K562 (cell line): ENCODE measurements around the gene SLC7A14. TPM values are rescaled to one million over a fixed set of nuclear protein-coding genes. Genes with fewer than 3 reads are reported as not detected.

Experiments
- ATAC-seq: fragments of 200-7000 bp; cut with Tn5 transposase; 3 replicates; pipeline ENCODE4 v1.9.1; 2020; ENCODE audit warnings: moderate library complexity
- BruUV-seq: library from RNA; stranded (reverse); fragments of 400-500 nt; replicated peaks from 2 replicates; lab custom pipeline; 2021; lab: Mats Ljungman, UMichigan
- CTCF ChIA-PET: fragments of 300-600 bp; formaldehyde crosslinking; extraction: SDS; loops from one replicate; lab custom pipeline; 2021; ENCODE audit warnings: low intra/inter-chr PET ratio; lab: Yijun Ruan, JAX
- POLR2A ChIA-PET: fragments of 300-600, 350-650 bp; sonication (Branson Sonifier 250); formaldehyde crosslinking; extraction: SDS; loops from one replicate; lab custom pipeline; 2021; ENCODE audit warnings: antibody characterized with exemption, inconsistent platforms; lab: Yijun Ruan, JAX
- DNase-seq, 4 experiments: peaks; one replicate each; pipeline versions ENCODE4 v3.0.0 to v3.0.0-alpha.2; 2011 to 2018; ENCODE audit warnings: low spot score in 3 of 4, mixed read lengths in 3 of 4; ENCODE audit errors: extremely low read depth in 1 of 4
- FAIRE-seq: peaks from 2 replicates; lab custom pipeline; 2011; peaks lifted over from hg19 to GRCh38; lab: Jason Lieb, UNC
- H2AFZ ChIP-seq: 2 replicates; pipeline ENCODE4 v1.6.0; 2011; ENCODE audit warnings: low read depth, low read length, control low read depth, inconsistent platforms
- H3K27ac ChIP-seq: fragments of 200-600 bp; 3 replicates; pipeline ENCODE4 v1.8.0; 2011; ENCODE audit warnings: low read depth, mild to moderate bottlenecking, control low read depth, inconsistent platforms, low read length, moderate library complexity, mixed read lengths; ENCODE audit errors: extremely low read depth
- H3K27me3 ChIP-seq, 2 experiments: fragments of 300-600 bp in 1 of 2; 2 replicates in 1 of 2; 3 replicates in 1 of 2; pipeline versions ENCODE4 v1.6.0 to v1.8.0; 2011; ENCODE audit warnings: inconsistent platforms in 2 of 2, low read length in 2 of 2, mild to moderate bottlenecking in 1 of 2, mixed read lengths in 1 of 2, moderate library complexity in 1 of 2; ENCODE audit not compliant: control insufficient read depth in 2 of 2, insufficient read depth in 2 of 2
- H3K36me3 ChIP-seq: fragments of 300-600 bp; 3 replicates; pipeline ENCODE4 v1.8.0; 2011; ENCODE audit warnings: mild to moderate bottlenecking, low read length, inconsistent platforms; ENCODE audit not compliant: control insufficient read depth, insufficient read depth
- H3K4me1 ChIP-seq, 2 experiments: fragments of 200-600 bp in 1 of 2; replicated peaks in 1 of 2; 2 replicates in 1 of 2; 3 replicates in 1 of 2; pipeline versions ENCODE4 v1.5.1 to v1.8.0; 2011; ENCODE audit warnings: inconsistent platforms in 2 of 2, low read length in 2 of 2, mild to moderate bottlenecking in 1 of 2, mixed read lengths in 1 of 2, moderate library complexity in 1 of 2; ENCODE audit not compliant: control insufficient read depth in 2 of 2, insufficient read depth in 2 of 2
- H3K4me2 ChIP-seq: 2 replicates; pipeline ENCODE4 v1.6.1; 2011; ENCODE audit warnings: low read length, control low read depth, inconsistent platforms, mixed read lengths; ENCODE audit not compliant: insufficient read depth
- H3K4me3 ChIP-seq: fragments of 200-600 bp; sonication (generic), shearing (Covaris generic); 2 replicates; pipeline ENCODE4 v1.5.1; 2016; ENCODE audit warnings: control low read depth, inconsistent platforms
- H3K79me2 ChIP-seq: fragments of 200-600 bp; 3 replicates; pipeline ENCODE4 v1.8.0; 2011; ENCODE audit warnings: low read length, inconsistent platforms; ENCODE audit not compliant: control insufficient read depth, insufficient read depth
- H3K9ac ChIP-seq, 2 experiments: 2 replicates each; pipeline versions ENCODE4 v1.6.0 to v1.6.1; 2011; ENCODE audit warnings: low read depth in 2 of 2, low read length in 2 of 2, control low read depth in 1 of 2, inconsistent platforms in 1 of 2, mild to moderate bottlenecking in 1 of 2, mixed read lengths in 1 of 2; ENCODE audit not compliant: insufficient read depth in 1 of 2
- H3K9me1 ChIP-seq: one replicate; pipeline ENCODE4 v1.6.0; 2011; ENCODE audit warnings: inconsistent platforms, mild to moderate bottlenecking, low read length, moderate library complexity; ENCODE audit not compliant: control insufficient read depth, insufficient read depth
- H3K9me3 ChIP-seq: replicated peaks from 2 replicates; pipeline ENCODE4 v1.5.1; 2011; ENCODE audit warnings: low read depth, low read length, inconsistent platforms; ENCODE audit not compliant: control insufficient read depth, insufficient read depth
- H4K20me1 ChIP-seq: replicated peaks from 2 replicates; pipeline ENCODE4 v1.6.1; 2011; ENCODE audit warnings: low read length, inconsistent platforms, mixed read lengths; ENCODE audit not compliant: control insufficient read depth, insufficient read depth
- CTCF ChIP-seq, 3 experiments: IDR thresholded peaks in 2 of 3; conservative IDR thresholded peaks in 1 of 3; 2 replicates each; pipeline ENCODE4 v1.5.1; 2011 to 2012; ENCODE audit warnings: low read length in 3 of 3, mild to moderate bottlenecking in 3 of 3, control low read depth in 2 of 3, improper control_type of control experiment in 1 of 3, inconsistent platforms in 1 of 3, low read depth in 1 of 3, mixed read lengths in 1 of 3, moderate library complexity in 1 of 3; ENCODE audit not compliant: insufficient read depth in 2 of 3
- RAD21 ChIP-seq, 2 experiments: fragments of 250-450 bp in 1 of 2; fragments of 450-650 bp in 1 of 2; sonication (Bioruptor Pico) in 1 of 2; formaldehyde crosslinking in 1 of 2; IDR thresholded peaks in 1 of 2; conservative IDR thresholded peaks in 1 of 2; 2 replicates each; pipeline versions ENCODE4 v1.4.0 to v1.8.0; 2020 to 2022; ENCODE audit warnings: mild to moderate bottlenecking in 2 of 2, moderate library complexity in 1 of 2
- UBTF ChIP-seq, 2 experiments: IDR thresholded peaks; 2 replicates each; pipeline ENCODE4 v1.6.1; 2012; ENCODE audit warnings: improper control_type of control experiment in 2 of 2, low read depth in 2 of 2, low read length in 2 of 2, borderline replicate concordance in 1 of 2
- YY1 ChIP-seq, 3 experiments: IDR thresholded peaks; 2 replicates each; pipeline ENCODE4 v1.6.1; 2011; ENCODE audit warnings: low read length in 2 of 3, mild to moderate bottlenecking in 2 of 3, moderate library complexity in 2 of 3, borderline replicate concordance in 1 of 3, control low read depth in 1 of 3, low read depth in 1 of 3; ENCODE audit not compliant: insufficient read depth in 3 of 3, insufficient replicate concordance in 2 of 3, control insufficient read depth in 1 of 3, insufficient read length in 1 of 3; ENCODE audit errors: extremely low read depth in 1 of 3
- WGBS: fragments of 100-300 bp; shearing (Covaris generic); methylation state at CpG from one replicate; pipeline ENCODE4 v1.1.6; 2016; ENCODE audit warnings: low coverage, mixed read lengths; ENCODE audit not compliant: insufficient coverage; ENCODE audit errors: missing lambda C conversion rate; 5-methylcytosine and 5-hydroxymethylcytosine counted together
- in situ Hi-C: fragments of 300-500 bp; cut with MboI; formaldehyde crosslinking; loops from 4 replicates; pipeline ENCODE4 v1.15.0; 2018; ENCODE audit warnings: inconsistent platforms, mixed read lengths
- intact Hi-C: fragments of 100-400 bp; cut with micrococcal nuclease; formaldehyde crosslinking; loops from 2 replicates; pipeline ENCODE4 v1.14.2; 2022
- polyA plus RNA-seq, 8 experiments: library from polyadenylated mRNA; depleted of rRNA in 4 of 8; stranded (reverse) in 5 of 8; unstranded in 3 of 8; fragments of >200 nt; fragmentation: Nextera tagmentation in 2 of 8; fragmentation: Illumina TruSeq in 1 of 8; extraction: Ambion mirVana in 2 of 8; extraction: Trizol in 1 of 8; gene quantifications; 2 replicates each; pipeline versions ENCODE4 v1.2.1 to v1.2.3, GENCODE V29; 2011 to 2014; ENCODE audit warnings: inconsistent platforms in 1 of 8, missing spikeins in 1 of 8
- total RNA-seq, 7 experiments: library from RNA; depleted of rRNA in 6 of 7; stranded (reverse); fragments of >200 nt in 6 of 7; fragmentation: Illumina TruSeq in 2 of 7; extraction: Trizol in 2 of 7; gene quantifications; 2 replicates each; pipeline versions ENCODE4 v1.2.1 to v1.2.3, GENCODE V29; 2011 to 2021; ENCODE audit warnings: low replicate concordance in 1 of 7
- TF ChIP-seq, protein P1 (sequence below): fragments of 250-450 bp; sonication (Bioruptor Pico); IDR thresholded peaks from 2 replicates; pipeline ENCODE4 v1.4.0; 2020; ENCODE audit warnings: mild to moderate bottlenecking

The SLC7A14 gene
- total and polyA plus RNA-seq, 9 of the 15 experiments (the other 6 are each of a cell fraction or from before 2014, with no cell fraction given): not detected

- Histone ChIP-seq H4K20me1 (no peaks in the 10 kb centered on the region), H2AFZ (peak overlapping the region; percentile 78), H3K36me3 (no peaks in the 10 kb centered on the region), H3K9me1 (no peaks in the 10 kb centered on the region), H3K4me3 (no peak overlapping the region), H3K9ac (peak overlapping the region in 1 of 2 experiments; percentile 21; a peak in 1 of 4 replicates), H3K79me2 (no peaks in the 10 kb centered on the region), H3K27me3 (peaks cover 0 to 8% of the 10 kb centered on the region in 2 experiments; a peak in 1 of 5 replicates), H3K27ac (no peak overlapping the region), H3K4me1 (peaks cover 3 to 6% of the 10 kb centered on the region in 2 experiments; a peak in 2 of 5 replicates), H3K4me2 (no peak overlapping the region), H3K9me3 (no peaks in the 10 kb centered on the region)
- no TSS peak for BruUV-seq
- in situ Hi-C loops: no loop called here
- TF ChIP-seq UBTF (IDR thresholded peaks at IDR 0.05; ENCODE audit: borderline replicate concordance in 1 of 2, low read depth in 2 of 2, low read length in 2 of 2) (no peak), YY1 (IDR thresholded peaks at IDR 0.05; ENCODE audit: borderline replicate concordance in 1 of 3, control insufficient read depth in 1 of 3, extremely low read depth in 1 of 3, insufficient read depth in 3 of 3, insufficient read length in 1 of 3, insufficient replicate concordance in 2 of 3, low read depth in 1 of 3, low read length in 2 of 3) (peak in 1 of 3 experiments; percentile 25), CTCF (IDR thresholded peaks at IDR 0.05 in 2 of 3, conservative IDR thresholded peaks at IDR 0.05 in 1 of 3; ENCODE audit: insufficient read depth in 2 of 3, low read depth in 1 of 3, low read length in 3 of 3) (peak in 2 of 3 experiments; percentile 11 to 28; a peak in 3 of 6 replicates), RAD21 (CRISPR knock-in tag; conservative IDR thresholded peaks at IDR 0.05 in 1 of 2, IDR thresholded peaks at IDR 0.05 in 1 of 2) (peak in 1 of 2 experiments; percentile 31; a peak in 3 of 4 replicates)
- TF ChIP-seq, protein P1, sequence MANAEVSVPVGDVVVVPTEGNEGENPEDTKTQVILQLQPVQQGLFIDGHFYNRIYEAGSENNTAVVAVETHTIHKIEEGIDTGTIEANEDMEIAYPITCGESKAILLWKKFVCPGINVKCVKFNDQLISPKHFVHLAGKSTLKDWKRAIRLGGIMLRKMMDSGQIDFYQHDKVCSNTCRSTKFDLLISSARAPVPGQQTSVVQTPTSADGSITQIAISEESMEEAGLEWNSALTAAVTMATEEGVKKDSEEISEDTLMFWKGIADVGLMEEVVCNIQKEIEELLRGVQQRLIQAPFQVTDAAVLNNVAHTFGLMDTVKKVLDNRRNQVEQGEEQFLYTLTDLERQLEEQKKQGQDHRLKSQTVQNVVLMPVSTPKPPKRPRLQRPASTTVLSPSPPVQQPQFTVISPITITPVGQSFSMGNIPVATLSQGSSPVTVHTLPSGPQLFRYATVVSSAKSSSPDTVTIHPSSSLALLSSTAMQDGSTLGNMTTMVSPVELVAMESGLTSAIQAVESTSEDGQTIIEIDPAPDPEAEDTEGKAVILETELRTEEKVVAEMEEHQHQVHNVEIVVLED: no peak
- 46% methylated on average over 8 of the region's 10 CpGs for WGBS
- intact Hi-C loops: no loop called here
- FAIRE-seq (no peak), DNase-seq (peak in 1 of 4 experiments; percentile 39), ATAC-seq (peak; percentile 80)
- ChIA-PET POLR2A (interaction anchor here (0.9 to 1.7 kb wide), 4 partner anchors 9 to 12 kb away, joined by 3 to 5 read pairs (median 4); no protein-coding TSS in a partner anchor), CTCF (no interaction called here)
Measured at GRCh38 chr3:170437696-170438407, 148.0 kb downstream of the SLC7A14 start.
